GM13976 (cell line): Measurements from ENCODE around the gene KCNIP1.

Experiments used
- DNase-seq: peaks from one replicate; pipeline ENCODE4 v3.0.0; 2012; ENCODE audit warnings: low spot score
- CTCF ChIP-seq: IDR thresholded peaks from 2 replicates; pipeline ENCODE4 v1.5.1; 2012; ENCODE audit warnings: borderline replicate concordance, mild to moderate bottlenecking; ENCODE audit not compliant: insufficient read depth; ENCODE audit errors: extremely low read depth, missing control alignments, control extremely low read depth
- in situ Hi-C: fragments of 300-500 bp; cut with MboI; formaldehyde crosslinking; loops from one replicate; pipeline ENCODE4 v1.12.0; 2022; ENCODE audit warnings: low sequenced_read_pairs, mixed read lengths, inconsistent platforms; ENCODE audit not compliant: unreplicated experiment

Gene KCNIP1

GRCh38 chr5:170522211-170523141 is 18.7 kb downstream of the KCNIP1 start:
- DNase-seq, result no peak
- in situ Hi-C loops, result no loop called here
- TF ChIP-seq CTCF, result no peak

- no peak for DNase-seq
- in situ Hi-C loops, result no loop called here
- TF ChIP-seq CTCF, result no peak
These were observed 19.3 kb downstream of the KCNIP1 start for GRCh38 chr5:170523142-170523551.

- no peak for DNase-seq
- in situ Hi-C loops, result no loop called here
- no peak for TF ChIP-seq CTCF
These were observed 20.0 kb downstream of the KCNIP1 start for GRCh38 chr5:170523830-170524229.

- in situ Hi-C loops, result no loop called here
- no peak for DNase-seq
- no peak for TF ChIP-seq CTCF
These were observed 20.8 kb downstream of the KCNIP1 start for GRCh38 chr5:170524576-170524975.

GRCh38 chr5:170525470-170526211 is 21.8 kb downstream of the KCNIP1 start:
- no peak for DNase-seq
- in situ Hi-C loops, result no loop called here
- TF ChIP-seq CTCF, result no peak

- DNase-seq, result no peak
- in situ Hi-C loops, result no loop called here
- TF ChIP-seq CTCF, result no peak
These were observed 24.2 kb downstream of the KCNIP1 start for GRCh38 chr5:170527991-170528390.
